Brain microvascular endothelial cell (primary cell): Measurements from ENCODE around the gene MSH5.
"Not testable (repeated sequence)": the region's sequence is repeated elsewhere in the genome, so short reads cannot be mapped to it uniquely, and the experiment has no call there.

ENCODE experiments used
- DNase-seq: peaks from one replicate; pipeline ENCODE4 v3.0.0-alpha.2; 2020
- H3K27ac ChIP-seq: fragments of 250-450 bp; sonication (Bioruptor Pico); 2 replicates; pipeline ENCODE4 v1.5.1; 2020; ENCODE audit warnings: mild to moderate bottlenecking, moderate library complexity
- H3K27me3 ChIP-seq: fragments of 250-450 bp; sonication (Bioruptor Pico); replicated peaks from 2 replicates; pipeline ENCODE4 v1.5.1; 2020; ENCODE audit warnings: mild to moderate bottlenecking
- H3K36me3 ChIP-seq: fragments of 250-450 bp; sonication (Bioruptor Pico); replicated peaks from 2 replicates; pipeline ENCODE4 v1.5.1; 2020; ENCODE audit warnings: mild to moderate bottlenecking
- H3K4me3 ChIP-seq: 2 replicates; pipeline ENCODE4 v1.5.1; 2011; ENCODE audit warnings: low read depth, mild to moderate bottlenecking, control low read depth, low read length, moderate library complexity
- CTCF ChIP-seq: IDR thresholded peaks from 2 replicates; pipeline ENCODE4 v1.5.1; 2011; ENCODE audit warnings: low read depth, mild to moderate bottlenecking, moderate library complexity, low read length, control low read depth, inconsistent platforms; ENCODE audit errors: missing control alignments
- in situ Hi-C: cut with HindIII; loops from 2 replicates; pipeline ENCODE4 v1.10.0; 2017; ENCODE audit warnings: low sequenced_read_pairs, low pct_ligation_motif_present

Gene MSH5

GRCh38 chr6:31702819-31703716, 36.7 kb upstream of the MSH5 start, which contains the start of gene ABHD16A:
Gene ABHD16A (minus strand): TSS chr6:31703324. CDS start chr6:31703281, 43 bp downstream.
- DNase-seq: peak; percentile 98
- Histone ChIP-seq H3K4me3 (peak within 1 kb of the TSS; percentile 92), H3K36me3 (peaks cover 4% of the 10 kb centered on the region), H3K27me3 (no peaks in the 10 kb centered on the region), H3K27ac (peak within 1 kb of the TSS; percentile 84)
- in situ Hi-C loops: no loop called here
- peak; percentile 11 for TF ChIP-seq CTCF

- Histone ChIP-seq H3K4me3 (no peak overlapping the region), H3K36me3 (peaks cover under 1% of the 10 kb centered on the region), H3K27me3 (no peaks in the 10 kb centered on the region), H3K27ac (no peak overlapping the region)
- in situ Hi-C loops: no loop called here
- TF ChIP-seq CTCF: no peak
- no peak for DNase-seq
Measured at GRCh38 chr6:31705931-31706330, 33.9 kb upstream of the MSH5 start.

GRCh38 chr6:31706599-31706998, 33.2 kb upstream of the MSH5 start, which contains the start of gene LY6G6F:
Gene LY6G6F (plus strand): TSS chr6:31706866. CDS start chr6:31706907, 41 bp downstream.
- H3K27me3 ChIP-seq: no peaks in the 10 kb centered on the region
- H3K36me3 ChIP-seq: no peaks in the 10 kb centered on the region
- TF ChIP-seq CTCF: no peak
- in situ Hi-C loops: no loop called here
- no peak for DNase-seq
- no peak within 1 kb of the TSS for H3K27ac ChIP-seq
- no peak within 1 kb of the TSS for H3K4me3 ChIP-seq

- TF ChIP-seq CTCF: no peak
- no peak overlapping the region for H3K27ac ChIP-seq
Measured at GRCh38 chr6:31707701-31708100, 32.1 kb upstream of the MSH5 start.

GRCh38 chr6:31708224-31708623, 31.6 kb upstream of the MSH5 start:
- no peak overlapping the region for H3K4me3 ChIP-seq
- no peaks in the 10 kb centered on the region for H3K27me3 ChIP-seq
- in situ Hi-C loops: no loop called here
- H3K27ac ChIP-seq: no peak overlapping the region
- H3K36me3 ChIP-seq: no peaks in the 10 kb centered on the region
- no peak for TF ChIP-seq CTCF
- no peak for DNase-seq

More at GRCh38 chr6:31707701-31708100, 32.1 kb upstream of the MSH5 start:
- no peak for DNase-seq
- Histone ChIP-seq H3K27me3 (no peaks in the 10 kb centered on the region), H3K4me3 (no peak overlapping the region), H3K36me3 (no peaks in the 10 kb centered on the region)
- in situ Hi-C loops: no loop called here

- H3K27ac ChIP-seq, H3K4me3 ChIP-seq, in situ Hi-C loops, H3K27me3 ChIP-seq, DNase-seq, H3K36me3 ChIP-seq: not testable (repeated sequence)
Measured at GRCh38 chr6:31709157-31709556, 30.6 kb upstream of the MSH5 start.
